ENCODE data around the gene SGPP2.

DNA sequence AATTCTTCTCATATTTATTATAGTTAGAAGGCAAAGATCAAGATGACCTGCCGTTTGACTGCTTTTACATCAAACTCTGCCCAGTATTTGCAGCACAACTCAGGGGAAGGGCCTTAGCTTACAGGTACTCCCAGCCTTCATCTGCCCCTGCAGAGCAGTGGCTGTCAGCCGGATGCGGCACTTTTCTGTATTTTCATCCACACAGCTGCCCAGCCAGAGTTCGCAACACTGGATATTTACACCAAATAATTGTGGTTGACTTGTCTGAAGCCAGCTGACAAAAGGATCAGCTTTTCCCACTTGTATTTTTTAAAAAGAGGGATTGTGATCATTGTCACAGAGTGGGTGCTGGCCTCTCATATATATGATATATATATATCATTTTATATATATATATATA lies 136.8 kb downstream of the SGPP2 start:
- TF ChIP-seq CTCF (IDR thresholded peaks at IDR 0.05), result no peak
- TF ChIP-seq EZH2 (IDR thresholded peaks at IDR 0.05), result no peak
